Stimulated activated CD8-positive, alpha-beta memory T cell treated with anti-CD3 and anti-CD28 coated beads, Interleukin-12 subunit alpha, Interleukin-12 subunit beta, amount 100 ng/mL, for 1 hour (primary cell): ENCODE results near the gene UBE4B.
"Not testable (repeated sequence)": the region's sequence is repeated elsewhere in the genome, so short reads cannot be mapped to it uniquely, and the experiment has no call there.

Experiments
- DNase-seq: peaks from one replicate; pipeline ENCODE4 v3.0.0-alpha.2; 2020; ENCODE audit warnings: low read depth

UBE4B gene

DNA sequence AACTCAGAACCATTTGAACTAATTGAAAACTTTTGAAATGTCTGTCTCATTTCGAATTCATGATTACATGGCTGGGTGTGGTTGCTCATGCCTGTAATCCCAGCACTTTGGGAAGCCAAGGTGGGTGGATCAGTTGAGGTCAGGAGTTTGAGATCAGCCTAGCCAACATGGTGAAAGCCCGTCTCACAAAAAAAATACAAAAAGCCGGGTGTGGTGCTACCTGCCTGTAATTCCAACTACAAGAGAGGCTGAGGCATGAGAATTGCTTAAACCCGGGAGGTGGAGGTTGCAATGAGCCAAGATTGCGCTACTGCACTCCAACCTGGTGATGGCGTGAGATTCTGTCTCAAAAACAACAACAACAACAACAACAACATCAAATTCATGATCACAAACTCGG is 40.6 kb downstream of the UBE4B start:
- not testable (repeated sequence) for DNase-seq

DNA sequence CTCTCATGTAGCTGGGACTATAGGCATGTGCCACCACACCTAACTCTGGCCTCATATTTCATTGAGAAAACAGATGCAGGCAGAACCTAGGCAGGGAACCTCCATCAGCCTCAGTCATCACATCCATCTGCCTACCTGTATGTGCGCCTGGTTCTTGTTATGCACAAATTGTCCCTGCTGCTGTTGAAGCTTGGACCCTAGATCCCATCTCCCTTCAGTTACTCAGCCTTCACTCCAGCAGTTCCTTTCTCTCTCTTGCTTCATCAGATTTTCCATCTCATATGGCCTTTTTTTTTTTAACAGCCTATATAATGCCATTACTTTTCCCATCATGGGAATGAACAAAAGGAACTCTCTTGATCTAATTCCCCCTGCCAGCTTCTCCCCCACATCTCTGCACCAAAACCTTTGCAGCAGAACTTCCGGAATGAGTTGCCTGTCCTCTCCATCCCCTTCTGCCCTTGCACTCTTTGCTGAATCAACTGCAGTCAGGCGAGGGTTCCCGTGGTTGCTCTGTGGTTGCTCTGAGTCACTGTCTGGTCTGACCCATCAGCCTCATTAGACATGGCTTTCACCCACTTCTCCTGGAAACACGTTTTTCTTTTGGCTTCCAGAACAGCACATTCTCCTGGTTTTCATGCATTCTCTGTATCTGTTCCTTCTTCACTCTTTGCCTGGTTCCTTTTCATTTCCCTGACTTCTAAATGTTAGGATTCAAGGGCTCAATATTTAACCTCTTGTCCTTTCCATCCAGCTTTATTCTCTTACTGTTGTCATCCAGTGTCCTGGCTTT is 41.5 kb downstream of the UBE4B start:
- DNase-seq: peak; percentile 41

DNA sequence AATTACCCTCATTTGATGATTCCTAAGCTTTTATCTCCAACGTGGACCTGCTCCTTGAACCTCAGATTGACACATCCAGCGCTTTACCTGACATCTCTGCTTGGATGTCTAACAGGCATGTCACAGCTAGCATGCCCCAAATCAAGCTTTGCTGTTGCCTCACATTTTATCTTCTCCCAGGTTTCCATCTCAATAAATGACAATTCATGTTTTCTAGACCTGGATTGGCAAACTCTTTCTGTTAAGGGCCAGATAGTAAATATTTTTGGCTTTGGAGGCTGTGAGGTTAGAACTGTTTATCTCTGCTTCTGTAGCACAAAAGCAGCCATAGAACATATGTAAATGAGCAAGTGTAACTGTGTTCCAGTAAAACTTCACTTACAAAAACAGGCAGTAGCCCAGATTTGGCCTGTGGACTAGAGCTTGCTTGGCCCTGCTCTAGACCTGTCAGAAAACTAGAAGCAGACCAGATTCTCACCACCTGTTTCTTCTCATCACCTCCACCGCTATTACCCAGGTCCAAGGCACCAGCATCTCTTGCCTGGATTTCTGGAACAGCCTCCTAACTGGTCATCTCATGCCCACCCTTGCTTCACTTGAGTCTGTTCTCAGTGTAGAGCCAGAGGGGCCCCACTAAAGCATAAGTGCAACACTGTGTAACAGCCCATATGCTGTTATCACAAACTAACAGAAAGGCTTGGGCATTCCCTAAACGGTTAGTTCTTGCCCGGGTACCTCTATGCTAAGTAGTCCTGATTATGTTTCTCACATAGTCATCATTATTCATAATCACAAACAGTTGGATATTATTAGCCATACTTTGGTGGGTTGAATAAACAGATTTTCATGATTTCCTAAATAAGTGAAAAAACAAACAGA is 42.3 kb downstream of the UBE4B start:
- no peak for DNase-seq

DNA sequence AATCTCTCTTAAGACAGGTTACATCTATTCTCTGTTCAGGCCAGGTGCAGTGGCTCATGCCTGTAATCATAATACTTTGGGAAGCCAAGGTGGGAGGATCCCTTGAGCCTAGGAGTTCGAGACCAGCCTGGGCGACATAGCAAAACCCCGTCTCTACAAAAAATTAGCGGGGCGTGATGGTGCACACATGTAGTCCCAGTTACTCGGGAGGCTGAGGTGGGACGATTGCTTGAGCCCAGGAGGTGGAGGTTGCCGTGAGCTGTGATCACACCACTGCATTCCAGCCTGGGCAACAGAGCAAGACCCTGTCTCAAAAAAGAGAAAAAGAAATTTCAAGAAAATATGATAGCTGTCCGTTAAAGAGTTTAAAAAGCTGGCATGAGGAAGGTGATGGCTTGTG is 43.0 kb downstream of the UBE4B start:
- no peak for DNase-seq

DNA sequence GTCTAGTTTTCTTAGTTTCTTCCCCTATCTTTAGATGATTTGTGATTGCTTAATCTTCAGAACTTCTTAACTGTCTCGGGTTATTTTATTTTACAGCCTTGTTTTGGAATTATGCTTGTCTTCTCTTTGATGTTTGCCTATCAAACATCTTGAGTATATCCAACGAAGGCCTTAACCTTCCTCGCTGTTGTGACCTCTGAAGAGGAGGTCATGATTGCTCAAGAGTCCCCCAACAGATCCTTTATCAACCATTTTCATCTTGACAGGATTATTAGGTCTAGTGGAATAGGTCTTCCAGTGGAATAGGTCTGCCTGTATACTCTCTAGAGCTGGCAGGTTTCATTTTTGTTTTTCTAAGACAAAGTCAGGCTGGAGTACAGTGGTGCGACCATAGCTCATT is 45.7 kb downstream of the UBE4B start:
- no peak for DNase-seq

DNA sequence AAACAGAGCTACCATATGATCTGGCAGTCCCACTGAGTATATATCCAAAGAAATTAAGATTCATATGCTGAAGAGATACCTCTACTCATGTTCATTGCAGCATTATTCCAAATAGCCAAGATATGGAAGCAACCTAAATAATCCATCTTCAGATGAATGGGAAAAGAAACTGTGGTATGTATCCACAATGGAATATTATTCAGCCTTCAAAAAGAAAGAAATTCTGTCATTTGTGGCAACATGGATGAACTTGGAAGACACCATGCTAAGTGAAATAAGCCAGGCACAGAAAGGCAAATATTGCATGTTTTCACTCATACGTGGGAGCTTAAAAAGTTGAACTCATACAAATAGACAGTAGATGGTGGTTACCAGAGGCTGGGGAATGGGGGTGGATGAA is 47.8 kb downstream of the UBE4B start:
- DNase-seq: no peak

DNA sequence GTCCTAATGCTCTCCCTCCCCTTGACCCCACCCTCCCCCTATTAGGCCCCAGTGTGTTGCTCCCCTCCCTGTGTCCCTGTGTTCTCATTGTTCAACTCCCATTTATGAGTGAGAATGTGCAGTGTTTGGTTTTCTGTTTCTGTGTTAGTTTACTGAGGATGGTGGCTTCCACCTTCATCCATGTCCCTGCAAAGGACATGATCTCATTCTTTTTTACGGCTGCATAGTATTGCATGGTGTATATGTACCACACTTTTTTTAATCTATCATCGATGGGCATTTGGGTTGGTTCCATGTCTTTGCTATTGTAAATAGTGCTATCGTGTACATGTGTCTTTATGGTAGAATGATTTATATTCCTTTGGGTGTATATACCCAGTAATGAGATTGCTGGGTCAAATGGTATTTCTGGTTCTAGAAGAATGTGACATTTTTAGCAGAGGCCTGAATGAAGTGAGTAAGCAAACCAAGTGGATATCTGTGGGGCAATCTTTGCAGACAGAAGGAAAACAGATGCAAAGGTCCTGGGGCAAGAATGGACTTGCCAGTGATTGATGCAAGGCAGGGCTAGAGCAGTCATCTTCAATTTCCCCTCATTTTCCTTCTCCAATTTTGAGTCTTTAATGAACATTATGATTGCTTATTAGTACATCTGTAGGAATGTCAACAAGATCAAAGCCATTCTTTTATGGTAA is 50.2 kb downstream of the UBE4B start:
- no peak for DNase-seq

DNA sequence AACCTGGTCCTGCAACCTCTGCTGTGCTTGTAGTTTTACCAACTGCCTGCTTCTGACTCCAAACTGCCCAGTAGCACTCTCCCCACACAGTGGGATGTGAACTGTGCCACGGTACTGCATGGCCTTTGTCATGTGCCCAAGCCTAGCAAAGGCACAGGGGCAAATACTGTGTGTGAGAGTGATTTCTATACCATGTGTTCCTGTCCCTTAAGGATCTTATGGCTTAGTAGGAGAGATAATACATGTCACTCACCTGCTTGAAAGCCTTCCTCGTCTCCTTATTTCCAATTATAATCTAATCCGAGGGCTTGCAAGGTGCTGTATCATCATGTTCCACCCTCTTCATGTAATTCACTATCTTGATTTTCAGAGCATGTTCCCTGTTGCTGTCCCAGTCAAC is 51.3 kb downstream of the UBE4B start:
- no peak for DNase-seq

DNA sequence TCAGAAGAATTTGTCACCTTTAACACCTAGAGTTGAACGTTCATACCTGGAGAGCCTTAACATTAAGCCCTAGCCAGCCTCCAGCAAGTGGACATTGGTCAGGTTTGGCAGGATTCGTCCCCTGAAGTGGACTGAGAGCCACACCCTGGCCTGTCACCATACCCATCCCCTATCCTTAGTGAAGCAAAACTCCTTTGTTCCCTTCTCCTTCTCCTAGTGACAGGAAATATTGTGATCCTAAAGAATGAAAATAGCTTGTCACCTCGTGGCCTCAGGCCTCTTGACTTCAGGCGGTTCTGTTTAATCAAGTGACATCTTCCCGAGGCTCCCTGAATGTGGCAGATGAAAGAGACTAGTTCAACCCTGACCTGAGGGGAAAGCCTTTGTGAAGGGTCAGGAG is 52.3 kb downstream of the UBE4B start:
- DNase-seq: no peak

DNA sequence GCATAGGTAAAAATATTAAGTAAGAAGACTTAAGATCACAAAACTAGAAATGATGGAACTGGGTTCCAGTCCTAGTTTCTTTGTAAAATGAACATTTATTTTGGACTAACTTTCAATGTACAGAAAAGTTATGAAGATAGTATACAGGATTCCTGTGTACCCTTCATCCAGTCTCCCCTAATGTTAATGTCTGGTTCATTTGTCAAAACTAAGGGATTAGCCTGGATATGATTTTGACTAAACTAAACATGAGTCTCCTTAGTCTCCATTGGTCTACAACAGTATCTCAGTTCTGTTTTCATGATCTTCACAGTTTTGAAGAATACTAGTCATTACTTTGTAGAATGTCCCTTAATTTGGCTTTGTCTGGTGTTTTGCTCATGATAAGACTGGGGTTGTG is 54.5 kb downstream of the UBE4B start:
- no peak for DNase-seq

DNA sequence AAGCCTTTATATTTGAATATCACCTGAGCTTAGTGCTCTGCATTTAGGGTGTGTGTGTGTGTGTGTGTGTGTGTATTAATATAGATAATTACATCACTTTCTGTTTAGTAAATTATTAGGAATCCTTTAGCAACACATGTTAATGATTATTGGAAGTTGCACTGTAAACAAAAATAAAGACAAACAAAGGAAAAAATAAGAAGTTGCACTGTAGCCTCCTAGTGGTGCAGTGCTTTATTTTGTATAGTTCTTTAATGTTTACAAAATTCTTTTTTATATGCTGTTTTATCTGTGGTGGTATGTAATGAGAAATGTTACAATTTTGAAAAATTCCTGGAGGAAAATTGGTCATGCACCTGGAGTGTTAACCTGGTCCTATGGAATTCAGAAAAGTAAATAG is 69.2 kb downstream of the UBE4B start:
- DNase-seq: no peak

DNA sequence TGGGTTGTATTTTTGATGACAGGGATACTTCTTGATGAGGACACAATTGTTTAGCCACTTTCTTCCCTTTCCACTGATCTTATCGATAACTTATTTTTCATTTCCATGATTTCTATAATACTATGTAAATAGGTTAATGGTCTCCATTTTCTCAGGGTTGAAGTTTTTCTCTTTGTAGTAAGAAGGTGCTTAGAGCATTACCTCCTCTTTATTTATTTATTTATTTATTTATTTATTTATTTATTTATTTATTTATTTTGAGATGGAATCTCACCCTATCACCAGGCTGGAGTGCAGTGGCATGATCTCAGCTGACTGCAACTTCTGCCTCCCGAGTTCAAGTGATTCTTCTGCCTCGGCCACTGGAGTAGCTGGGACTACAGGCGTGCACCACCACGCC is 70.4 kb downstream of the UBE4B start:
- DNase-seq: no peak

DNA sequence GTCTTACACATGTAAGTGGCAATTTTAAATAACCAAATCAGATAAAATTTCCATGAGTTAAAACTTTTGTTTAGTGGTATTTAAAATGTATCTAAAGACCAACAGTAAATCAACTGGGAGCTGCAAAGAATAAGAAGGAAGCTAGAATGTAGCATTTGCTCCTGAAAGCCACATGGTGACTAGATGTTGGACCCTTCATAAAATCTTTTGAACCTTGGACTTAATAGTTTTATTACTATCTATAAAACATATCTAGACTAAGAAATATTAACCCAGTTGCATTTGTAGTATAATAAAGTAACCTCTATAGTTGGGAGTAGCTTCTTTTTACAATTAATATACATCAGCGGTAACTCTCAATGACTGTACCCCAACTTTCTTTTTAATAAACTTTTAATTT is 72.1 kb downstream of the UBE4B start:
- no peak for DNase-seq

DNA sequence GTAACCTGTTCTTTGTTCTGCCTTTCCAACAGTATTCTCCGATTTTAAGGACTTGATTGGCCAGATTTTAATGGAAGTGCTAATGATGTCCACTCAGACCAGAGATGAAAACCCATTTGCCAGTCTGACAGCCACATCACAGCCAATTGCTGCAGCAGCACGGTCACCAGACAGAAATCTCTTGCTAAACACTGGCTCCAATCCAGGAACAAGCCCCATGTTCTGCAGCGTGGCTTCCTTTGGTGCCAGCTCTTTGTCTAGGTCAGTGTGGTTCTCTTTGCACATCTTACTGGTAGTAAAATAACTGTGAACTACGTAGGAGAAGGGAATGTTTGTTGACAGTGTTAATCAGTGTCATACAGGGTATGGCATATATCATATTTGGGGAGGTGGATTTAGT is 72.7 kb downstream of the UBE4B start:
- DNase-seq: no peak

DNA sequence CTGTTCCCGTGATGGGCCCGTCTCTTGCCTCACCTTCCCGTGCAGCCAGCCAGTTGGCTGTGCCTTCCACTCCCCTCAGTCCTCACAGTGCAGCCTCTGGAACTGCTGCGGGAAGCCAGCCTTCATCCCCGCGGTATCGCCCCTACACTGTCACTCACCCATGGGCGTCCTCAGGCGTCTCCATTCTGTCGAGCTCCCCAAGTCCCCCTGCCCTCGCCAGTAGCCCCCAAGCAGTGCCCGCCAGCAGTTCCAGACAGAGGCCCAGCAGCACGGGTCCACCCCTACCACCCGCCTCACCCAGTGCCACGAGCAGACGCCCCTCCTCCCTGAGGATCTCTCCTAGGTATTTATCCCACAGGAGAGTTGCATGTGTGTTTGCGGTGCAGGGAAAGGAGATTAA is 73.5 kb downstream of the UBE4B start:
- no peak for DNase-seq

DNA sequence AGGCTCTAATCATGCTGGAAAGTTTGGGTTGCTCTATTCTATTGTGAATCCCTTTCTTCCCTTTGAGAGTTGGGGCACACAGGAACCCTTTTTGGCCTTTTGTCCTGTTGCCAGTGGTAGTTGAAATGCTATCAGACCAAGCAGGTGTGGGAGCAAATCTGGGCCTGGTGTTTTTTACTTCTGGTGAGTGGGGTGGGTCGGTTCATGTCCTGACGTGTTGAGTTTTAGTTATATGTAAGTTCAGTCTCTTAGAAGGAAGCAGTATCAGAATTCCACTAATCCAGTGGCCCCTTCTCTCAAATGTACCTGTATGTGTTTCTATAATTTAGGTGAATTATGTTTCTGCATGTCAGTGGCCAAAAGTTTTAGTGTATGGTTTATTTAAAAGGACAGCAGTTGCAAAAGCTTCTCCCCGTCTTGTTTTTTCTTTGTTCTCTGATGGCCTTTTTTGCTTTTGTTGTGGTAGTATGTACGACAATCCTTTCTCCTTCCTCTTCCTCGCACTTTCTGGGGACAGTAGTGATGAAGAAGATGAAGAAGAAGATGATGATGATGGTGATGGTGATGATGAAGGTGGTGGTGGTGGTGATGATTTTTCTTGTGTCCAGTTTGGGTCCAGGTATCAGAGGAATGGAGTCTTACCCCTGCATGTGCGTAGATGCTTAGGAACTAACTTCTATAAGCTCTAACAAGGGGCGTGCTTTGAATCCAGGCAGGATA is 74.2 kb downstream of the UBE4B start:
- DNase-seq: no peak

DNA sequence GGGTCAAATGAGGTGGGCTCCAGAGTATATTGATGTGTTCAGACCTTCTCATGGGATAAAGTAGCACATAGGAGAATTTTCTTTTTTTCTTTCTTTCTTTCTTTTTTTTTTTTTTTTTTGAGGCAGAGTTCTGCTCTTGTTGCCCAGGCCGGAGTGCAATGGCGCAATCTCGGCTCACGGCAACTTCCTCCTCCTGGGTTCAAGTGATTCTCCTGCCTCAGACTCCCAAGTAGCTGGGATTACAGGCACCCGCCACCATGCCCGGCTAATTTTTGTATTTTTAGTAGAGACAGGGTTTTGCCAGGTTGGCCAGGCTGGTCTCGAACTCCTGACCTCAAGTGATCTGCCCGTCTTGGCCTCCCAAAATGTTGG is 74.7 kb downstream of the UBE4B start:
- not testable (repeated sequence) for DNase-seq

DNA sequence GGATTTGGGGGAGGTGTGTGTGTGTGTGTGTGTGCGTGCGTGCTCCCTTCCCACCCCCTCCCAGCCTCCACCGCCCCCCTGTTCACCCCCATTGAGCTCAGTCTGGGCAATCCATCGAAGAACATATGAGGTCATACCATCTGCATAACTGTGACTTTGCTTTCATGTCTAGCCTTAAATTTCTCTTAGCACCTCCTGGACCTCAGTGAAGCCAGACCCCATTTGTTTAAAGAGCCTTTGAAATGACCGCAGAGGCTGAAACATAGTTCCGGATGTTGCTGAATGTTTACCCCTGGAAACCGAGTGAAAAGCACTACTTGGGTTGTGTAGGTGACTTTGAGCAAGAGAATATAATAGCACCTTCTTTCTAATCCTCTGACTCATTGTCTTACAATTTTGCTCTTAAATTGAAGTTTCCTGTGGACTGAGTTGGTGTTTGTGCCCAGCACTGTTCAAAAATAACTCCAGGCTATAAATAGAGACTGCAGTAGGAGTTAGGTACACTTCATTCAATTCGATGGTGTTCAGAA is 75.4 kb downstream of the UBE4B start:
- no peak for DNase-seq

DNA sequence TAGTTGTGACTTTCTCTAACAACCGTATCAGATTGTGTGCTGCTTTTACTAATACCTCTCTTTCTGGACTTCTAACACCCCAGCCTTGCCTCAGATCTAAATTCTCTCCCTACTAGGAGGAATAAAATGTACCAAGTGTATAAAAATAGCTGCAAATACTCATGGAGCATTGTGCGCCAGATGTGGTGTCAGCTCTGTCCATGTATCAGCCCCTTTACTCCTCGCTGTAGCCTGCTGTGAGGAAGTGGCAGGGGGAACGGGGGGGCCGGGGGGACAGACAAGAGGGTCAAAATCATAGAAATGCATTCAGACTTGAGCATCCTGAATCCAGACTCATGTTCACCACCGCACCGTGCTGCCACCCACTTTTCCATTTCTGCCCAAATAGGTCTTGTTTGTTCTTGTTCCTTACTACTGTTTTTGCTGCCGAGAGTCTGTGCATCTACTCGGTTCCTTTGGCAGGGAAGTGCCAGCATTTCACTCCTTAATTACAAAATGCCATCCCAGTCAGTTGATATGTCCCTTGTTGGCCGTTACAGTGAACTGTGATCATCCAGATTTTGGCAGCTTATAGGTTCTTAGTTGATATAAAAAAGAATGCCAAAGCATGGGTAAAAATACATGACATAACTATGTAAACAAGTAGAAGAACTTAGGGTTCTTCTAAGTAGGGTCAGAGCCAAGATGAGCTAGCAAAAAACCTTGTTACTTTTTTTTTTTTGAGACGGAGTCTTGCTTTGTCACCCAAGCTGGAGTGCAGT is 76.4 kb downstream of the UBE4B start:
- DNase-seq: no peak

DNA sequence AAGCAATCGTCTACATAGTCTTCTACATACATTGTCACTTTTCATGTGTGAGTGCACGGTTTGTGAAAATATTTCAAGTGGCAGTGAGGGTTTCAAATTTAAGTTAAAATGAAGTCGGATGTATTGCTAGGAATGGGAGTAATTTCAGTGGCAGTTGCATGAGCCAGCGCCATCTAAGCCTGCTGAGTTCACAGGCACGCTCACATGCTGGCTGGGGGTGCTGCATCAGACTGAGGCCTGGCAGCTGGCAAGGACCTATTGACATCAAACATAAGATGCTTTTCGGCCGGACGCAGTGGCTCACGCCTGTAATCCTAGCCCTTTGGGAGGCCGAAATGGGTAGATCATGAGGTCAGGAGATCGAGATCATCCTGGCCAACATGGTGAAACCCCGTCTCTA is 80.7 kb downstream of the UBE4B start:
- DNase-seq: no peak

DNA sequence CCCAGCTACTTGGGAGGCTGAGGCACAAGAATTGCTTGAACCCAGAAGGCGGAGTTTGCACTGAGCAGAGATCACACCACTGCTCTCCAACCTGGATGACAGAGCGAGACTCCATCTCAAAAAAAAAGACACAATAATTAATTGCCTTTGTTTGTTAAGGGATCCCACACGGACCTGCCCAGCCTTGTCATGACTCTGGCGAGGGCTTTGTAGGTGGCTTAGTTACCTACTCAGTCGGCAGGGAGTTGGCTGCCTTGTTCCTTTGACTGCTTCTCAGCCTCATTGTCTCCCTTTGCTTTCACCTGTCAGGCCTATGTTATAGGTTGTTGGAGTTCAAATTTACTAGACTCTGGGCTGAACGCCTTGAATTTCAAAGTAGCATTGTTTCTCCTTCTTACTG is 82.0 kb downstream of the UBE4B start:
- no peak for DNase-seq
